ENCODE results near the gene POLR1C. TPM values are rescaled to one million over a fixed set of nuclear protein-coding genes. Genes with fewer than 3 reads are reported as not detected.
"Not testable (repeated sequence)": the region's sequence is repeated elsewhere in the genome, so short reads cannot be mapped to it uniquely, and the experiment has no call there.

POLR1C gene
- total RNA-seq, 1 donor from 2014 or later: 30.7 TPM

- H3K27ac Mint-ChIP-seq (ENCODE audit: unreplicated experiment): no peak overlapping the region
- no peaks in the 10 kb centered on the region for H3K4me1 Mint-ChIP-seq (ENCODE audit: unreplicated experiment)
- peaks cover 10% of the 10 kb centered on the region for H3K36me3 Mint-ChIP-seq (ENCODE audit: low read depth, unreplicated experiment)
- no peaks in the 10 kb centered on the region for H3K27me3 Mint-ChIP-seq (ENCODE audit: unreplicated experiment)
- no peak for TF ChIP-seq CTCF (IDR thresholded peaks at IDR 0.05; ENCODE audit: unreplicated experiment)
- no peak overlapping the region for H3K4me3 Mint-ChIP-seq (ENCODE audit: unreplicated experiment)
- H3K9me3 Mint-ChIP-seq (ENCODE audit: unreplicated experiment): no peaks in the 10 kb centered on the region
- no peak for DNase-seq (ENCODE audit: low spot score)
These were observed 23.6 kb downstream of the POLR1C start for GRCh38 chr6:43540507-43540906.

GRCh38 chr6:43541774-43542471, 25.0 kb downstream of the POLR1C start:
- Mint-ChIP-seq H3K9me3 (ENCODE audit: unreplicated experiment) (no peaks in the 10 kb centered on the region), H3K27me3 (ENCODE audit: unreplicated experiment) (no peaks in the 10 kb centered on the region), H3K36me3 (ENCODE audit: low read depth, unreplicated experiment) (peaks cover 19% of the 10 kb centered on the region), H3K4me3 (ENCODE audit: unreplicated experiment) (no peak overlapping the region), H3K4me1 (ENCODE audit: unreplicated experiment) (no peaks in the 10 kb centered on the region), H3K27ac (ENCODE audit: unreplicated experiment) (no peak overlapping the region)
- TF ChIP-seq CTCF (IDR thresholded peaks at IDR 0.05; ENCODE audit: unreplicated experiment): no peak
- no peak for DNase-seq (ENCODE audit: low spot score)

- H3K36me3 Mint-ChIP-seq (ENCODE audit: low read depth, unreplicated experiment): peaks cover 22% of the 10 kb centered on the region
- DNase-seq (ENCODE audit: low spot score): no peak
- H3K27me3 Mint-ChIP-seq (ENCODE audit: unreplicated experiment): no peaks in the 10 kb centered on the region
- H3K9me3 Mint-ChIP-seq (ENCODE audit: unreplicated experiment): no peaks in the 10 kb centered on the region
- H3K4me3 Mint-ChIP-seq (ENCODE audit: unreplicated experiment): no peak overlapping the region
- H3K27ac Mint-ChIP-seq (ENCODE audit: unreplicated experiment): no peak overlapping the region
- no peaks in the 10 kb centered on the region for H3K4me1 Mint-ChIP-seq (ENCODE audit: unreplicated experiment)
- TF ChIP-seq CTCF (IDR thresholded peaks at IDR 0.05; ENCODE audit: unreplicated experiment): no peak
These were observed 27.6 kb downstream of the POLR1C start for GRCh38 chr6:43544461-43544860.

- DNase-seq (ENCODE audit: low spot score): no peak
- Mint-ChIP-seq H3K4me3 (ENCODE audit: unreplicated experiment) (no peak overlapping the region), H3K27ac (ENCODE audit: unreplicated experiment) (no peak overlapping the region), H3K36me3 (ENCODE audit: low read depth, unreplicated experiment) (peaks cover 27% of the 10 kb centered on the region), H3K4me1 (ENCODE audit: unreplicated experiment) (no peaks in the 10 kb centered on the region), H3K27me3 (ENCODE audit: unreplicated experiment) (no peaks in the 10 kb centered on the region), H3K9me3 (ENCODE audit: unreplicated experiment) (no peaks in the 10 kb centered on the region)
- no peak for TF ChIP-seq CTCF (IDR thresholded peaks at IDR 0.05; ENCODE audit: unreplicated experiment)
These were observed 30.3 kb downstream of the POLR1C start for GRCh38 chr6:43547222-43547621.

- not testable (repeated sequence) for H3K4me1 Mint-ChIP-seq (ENCODE audit: unreplicated experiment); H3K9me3 Mint-ChIP-seq (ENCODE audit: unreplicated experiment); DNase-seq (ENCODE audit: low spot score); H3K4me3 Mint-ChIP-seq (ENCODE audit: unreplicated experiment); H3K27me3 Mint-ChIP-seq (ENCODE audit: unreplicated experiment); H3K27ac Mint-ChIP-seq (ENCODE audit: unreplicated experiment)
- H3K36me3 Mint-ChIP-seq (ENCODE audit: low read depth, unreplicated experiment): peaks cover 33% of the 10 kb centered on the region
These were observed 40.7 kb downstream of the POLR1C start for GRCh38 chr6:43557620-43558019.
